GM12878 (cell line): ENCODE data around the gene POT1. TPM values are rescaled to one million over a fixed set of nuclear protein-coding genes. Genes with fewer than 3 reads are reported as not detected.

Experiments
- ATAC-seq: fragments of 200-7000 bp; cut with Tn5 transposase; 3 replicates; pipeline ENCODE4 v1.9.1; 2020; ENCODE audit warnings: mild to moderate bottlenecking, moderate library complexity
- BruUV-seq: library from RNA; stranded (reverse); fragments of 400-500 nt; replicated peaks from 2 replicates; lab custom pipeline; 2021; lab: Mats Ljungman, UMichigan
- CTCF ChIA-PET: fragments of 300-600 bp; sonication (Branson Sonifier 250); formaldehyde crosslinking; extraction: SDS; loops from one replicate; lab custom pipeline; 2021; ENCODE audit warnings: inconsistent platforms; lab: Yijun Ruan, JAX
- POLR2A ChIA-PET: fragments of 350-600 bp; formaldehyde crosslinking; extraction: SDS; loops from one replicate; lab custom pipeline; 2021; ENCODE audit warnings: inconsistent platforms; lab: Charles Lee
- RAD21 ChIA-PET: fragments of 300-600 bp; sonication (Branson Sonifier 250); formaldehyde crosslinking; loops from one replicate; lab custom pipeline; 2023; ENCODE audit warnings: antibody characterized with exemption; ENCODE audit not compliant: unreplicated experiment; lab: Charles Lee
- SMC1A ChIA-PET: fragments of 300-600 bp; sonication (Branson Sonifier 250); formaldehyde crosslinking; loops from one replicate; lab custom pipeline; 2023; ENCODE audit not compliant: unreplicated experiment, uncharacterized antibody; lab: Charles Lee
- DNase-seq: peaks from one replicate; pipeline ENCODE4 v3.0.0-alpha.2; 2011; ENCODE audit warnings: low read depth, low spot score
- FAIRE-seq: peaks from 3 replicates; lab custom pipeline; 2011; peaks lifted over from hg19 to GRCh38; lab: Jason Lieb, UNC
- H2AFZ ChIP-seq: 2 replicates; pipeline ENCODE4 v1.6.0; 2011; ENCODE audit warnings: low read depth, low read length, control low read depth; ENCODE audit not compliant: control insufficient read depth
- H3K27ac ChIP-seq: 2 replicates; pipeline ENCODE4 v1.5.1; 2011; ENCODE audit warnings: control low read depth; ENCODE audit not compliant: control insufficient read depth, insufficient read depth
- H3K27me3 ChIP-seq, 2 experiments: replicated peaks in 1 of 2; 2 replicates each; pipeline versions ENCODE4 v1.6.0 to v1.6.1; 2011; ENCODE audit warnings: low read length in 1 of 2; ENCODE audit not compliant: control insufficient read depth in 2 of 2, insufficient read depth in 2 of 2
- H3K36me3 ChIP-seq, 2 experiments: 2 replicates each; pipeline ENCODE4 v1.5.1; 2011; ENCODE audit warnings: low read length in 1 of 2; ENCODE audit not compliant: control insufficient read depth in 2 of 2, insufficient read depth in 2 of 2
- H3K4me1 ChIP-seq: 2 replicates; pipeline ENCODE4 v1.6.1; 2011; ENCODE audit warnings: mild to moderate bottlenecking, low read length, moderate library complexity, mixed read lengths; ENCODE audit not compliant: control insufficient read depth, insufficient read depth
- H3K4me2 ChIP-seq: 2 replicates; pipeline ENCODE4 v1.6.0; 2011; ENCODE audit warnings: control low read depth; ENCODE audit not compliant: control insufficient read depth, insufficient read depth
- H3K4me3 ChIP-seq: fragments of 200-600 bp; sonication (generic); 2 replicates; pipeline ENCODE4 v1.5.1; 2016
- H3K79me2 ChIP-seq: 2 replicates; pipeline ENCODE4 v1.6.0; 2011; ENCODE audit warnings: low read length; ENCODE audit not compliant: control insufficient read depth, insufficient read depth
- H3K9ac ChIP-seq: 2 replicates; pipeline ENCODE4 v1.8.0; 2011; ENCODE audit warnings: low read length, control low read depth, mixed read lengths; ENCODE audit not compliant: control insufficient read depth, insufficient read depth
- H3K9me3 ChIP-seq: replicated peaks from 3 replicates; pipeline ENCODE4 v1.5.1; 2011; ENCODE audit warnings: mild to moderate bottlenecking, low read length; ENCODE audit not compliant: control insufficient read depth, insufficient read depth
- H4K20me1 ChIP-seq: 2 replicates; pipeline ENCODE4 v1.6.0; 2011; ENCODE audit not compliant: control insufficient read depth, insufficient read depth
- E2F8 ChIP-seq: fragments of 450-650 bp; IDR thresholded peaks from 2 replicates; pipeline ENCODE4 v1.6.1; 2018; ENCODE audit warnings: mild to moderate bottlenecking, low read depth, moderate library complexity; ENCODE audit not compliant: partially characterized antibody
- NFIC ChIP-seq: IDR thresholded peaks from 2 replicates; pipeline ENCODE4 v1.6.1; 2012; ENCODE audit warnings: low read depth, mild to moderate bottlenecking, inconsistent platforms, low read length, moderate library complexity
- PAX5 ChIP-seq: IDR thresholded peaks from 2 replicates; pipeline ENCODE4 v1.6.1; 2011; ENCODE audit warnings: low read depth, low read length, borderline replicate concordance
- SKIL ChIP-seq: fragments of 450-650 bp; IDR thresholded peaks from 2 replicates; pipeline ENCODE4 v1.6.1; 2017; ENCODE audit warnings: mild to moderate bottlenecking, low read depth, inconsistent platforms; ENCODE audit not compliant: poor library complexity, severe bottlenecking
- YBX1 ChIP-seq: fragments of 450-650 bp; IDR thresholded peaks from 2 replicates; pipeline ENCODE4 v1.6.1; 2016; ENCODE audit warnings: antibody characterized with exemption
- ZNF217 ChIP-seq: fragments of 450-650 bp; IDR thresholded peaks from 2 replicates; pipeline ENCODE4 v1.6.1; 2017; ENCODE audit warnings: antibody characterized with exemption, mild to moderate bottlenecking
- WGBS: methylation state at CpG from one replicate; pipeline ENCODE4 v1.1.6; 2016; ENCODE audit warnings: low lambda C conversion rate; ENCODE audit not compliant: insufficient replicate concordance, insufficient coverage; ENCODE audit errors: missing lambda C conversion rate; 5-methylcytosine and 5-hydroxymethylcytosine counted together
- in situ Hi-C: fragments of 300-500 bp; cut with MboI; formaldehyde crosslinking; loops from 9 replicates; pipeline ENCODE4 v1.14.3; 2018; ENCODE audit warnings: mixed read lengths
- intact Hi-C: fragments of 100-400 bp; cut with micrococcal nuclease; formaldehyde crosslinking; loops from one replicate; pipeline ENCODE4 v1.14.2; 2022; ENCODE audit not compliant: unreplicated experiment
- polyA plus RNA-seq, 11 experiments: library from polyadenylated mRNA; depleted of rRNA in 4 of 11; unstranded in 6 of 11; stranded (reverse) in 5 of 11; fragments of >200 nt; fragmentation: Nextera tagmentation in 4 of 11; fragmentation: Illumina TruSeq in 1 of 11; extraction: Ambion mirVana in 4 of 11; extraction: Trizol in 1 of 11; gene quantifications; 1 replicate in 1 of 11; 2 replicates in 10 of 11; pipeline versions ENCODE4 v1.2.1 to v1.2.3, GENCODE V29; 2011 to 2016; ENCODE audit warnings: inconsistent platforms in 2 of 11, missing spikeins in 2 of 11, low read depth in 1 of 11
- total RNA-seq, 4 experiments: library from RNA; depleted of rRNA in 3 of 4; stranded (reverse); fragments of >200 nt in 3 of 4; fragmentation: Illumina TruSeq in 1 of 4; extraction: Trizol in 1 of 4; gene quantifications; 2 replicates each; pipeline versions ENCODE4 v1.2.1 to v1.2.3, GENCODE V29; 2013 to 2021

POT1 gene
- total and polyA plus RNA-seq, 10 of the 15 experiments (the other 5 are each of a cell fraction or from before 2014, with no cell fraction given), result 16.3 to 87.0 (median 33.9) TPM

GRCh38 chr7:124836173-124836572 lies 93.5 kb downstream of the POT1 start:
- no peaks in the 10 kb centered on the region for H3K4me1 ChIP-seq
- DNase-seq (no peak), ATAC-seq (no peak), FAIRE-seq (no peak)
- no TSS peak for BruUV-seq
- WGBS, result 100% methylated on average over 1 of the region's 1 CpG
- no peak overlapping the region for H3K9ac ChIP-seq
- no peak overlapping the region for H3K27ac ChIP-seq
- no peaks in the 10 kb centered on the region for H3K79me2 ChIP-seq
- H3K27me3 ChIP-seq, result no peaks in the 10 kb centered on the region
- ChIA-PET RAD21 (no interaction called here), CTCF (interaction anchor here (0.9 kb wide), 1 partner anchor 19 kb away, joined by 5 read pairs; no protein-coding TSS in a partner anchor), SMC1A (interaction anchor here (0.9 to 1.4 kb wide), 2 partner anchors 9 to 12 kb away, joined by 3 to 6 read pairs; no protein-coding TSS in a partner anchor), POLR2A (no interaction called here)
- intact Hi-C loops (no loop called here), in situ Hi-C loops (no loop called here)
- no peaks in the 10 kb centered on the region for H3K9me3 ChIP-seq
- H2AFZ ChIP-seq, result no peak overlapping the region
- H3K4me3 ChIP-seq, result no peak overlapping the region
- no peak overlapping the region for H3K4me2 ChIP-seq
- no peaks in the 10 kb centered on the region; a peak in 1 of 4 replicates for H3K36me3 ChIP-seq
- no peak for TF ChIP-seq NFIC
- no peak for TF ChIP-seq E2F8
- no peak for TF ChIP-seq ZNF217
- TF ChIP-seq YBX1, result no peak
- TF ChIP-seq SKIL, result no peak
- no peak for TF ChIP-seq PAX5
- no peaks in the 10 kb centered on the region for H4K20me1 ChIP-seq
